Endothelial cell of umbilical vein (primary cell): ENCODE results near the gene ORAI3. TPM values are rescaled to one million over a fixed set of nuclear protein-coding genes. Genes with fewer than 3 reads are reported as not detected.

Experiments
- BruUV-seq: library from RNA; stranded (reverse); fragments of 400-500 nt; replicated peaks from 2 replicates; lab custom pipeline; 2021; lab: Mats Ljungman, UMichigan
- CTCF ChIA-PET: fragments of 300-600, 350-600 bp; sonication (Branson Sonifier 250); formaldehyde crosslinking; loops from one replicate; lab custom pipeline; 2021; ENCODE audit warnings: antibody characterized with exemption, inconsistent platforms; lab: Charles Lee
- POLR2A ChIA-PET: fragments of 300-600, 350-600 bp; sonication (Branson Sonifier 250); formaldehyde crosslinking; loops from one replicate; lab custom pipeline; 2021; ENCODE audit warnings: antibody characterized with exemption, inconsistent platforms; lab: Charles Lee
- DNase-seq: peaks from one replicate; pipeline ENCODE4 v3.0.0-alpha.2; 2011; ENCODE audit warnings: low read depth, low spot score
- FAIRE-seq: peaks from 2 replicates; lab custom pipeline; 2011; peaks lifted over from hg19 to GRCh38; lab: Jason Lieb, UNC
- H2AFZ ChIP-seq: 2 replicates; pipeline ENCODE4 v1.6.0; 2012; ENCODE audit warnings: low read depth, low read length, control low read depth, inconsistent platforms
- H3K27ac ChIP-seq: 2 replicates; pipeline ENCODE4 v1.5.1; 2011; ENCODE audit warnings: low read depth, mild to moderate bottlenecking, control low read depth, low read length, moderate library complexity; ENCODE audit not compliant: insufficient read depth
- H3K27me3 ChIP-seq, 2 experiments: 2 replicates each; pipeline versions ENCODE4 v1.6.0 to v1.6.1; 2011; ENCODE audit warnings: low read length in 2 of 2, mixed read lengths in 1 of 2; ENCODE audit not compliant: control insufficient read depth in 2 of 2, insufficient read depth in 2 of 2
- H3K36me3 ChIP-seq, 2 experiments: 2 replicates in 1 of 2; 3 replicates in 1 of 2; pipeline ENCODE4 v1.5.1; 2011; ENCODE audit warnings: low read length in 2 of 2, mild to moderate bottlenecking in 1 of 2, moderate library complexity in 1 of 2; ENCODE audit not compliant: control insufficient read depth in 2 of 2, insufficient read depth in 2 of 2; ENCODE audit errors: extremely low read depth in 1 of 2
- H3K4me1 ChIP-seq: 3 replicates; pipeline ENCODE4 v1.5.1; 2011; ENCODE audit warnings: mild to moderate bottlenecking, low read length; ENCODE audit not compliant: control insufficient read depth, insufficient read depth; ENCODE audit errors: extremely low read depth
- H3K4me2 ChIP-seq: 2 replicates; pipeline ENCODE4 v1.6.1; 2011; ENCODE audit warnings: low read length, control low read depth, mixed read lengths; ENCODE audit not compliant: insufficient read depth
- H3K4me3 ChIP-seq, 3 experiments: fragments of 200-600 bp in 1 of 3; sonication (generic), shearing (Covaris generic) in 1 of 3; replicated peaks in 1 of 3; 2 replicates each; pipeline ENCODE4 v1.5.1; 2011 to 2016; ENCODE audit warnings: control low read depth in 3 of 3, low read length in 3 of 3, mild to moderate bottlenecking in 2 of 3, inconsistent platforms in 1 of 3, low read depth in 1 of 3, moderate library complexity in 1 of 3; ENCODE audit not compliant: insufficient read depth in 1 of 3
- H3K79me2 ChIP-seq: 2 replicates; pipeline ENCODE4 v1.6.0; 2012; ENCODE audit warnings: low read length, inconsistent platforms; ENCODE audit not compliant: control insufficient read depth, insufficient read depth
- H3K9ac ChIP-seq: replicated peaks from 2 replicates; pipeline ENCODE3; 2011; ENCODE audit warnings: low read length, control low read depth; ENCODE audit not compliant: insufficient read depth; ENCODE audit errors: extremely low read depth
- H3K9me1 ChIP-seq: replicated peaks from 3 replicates; pipeline ENCODE4 v1.6.0; 2011; ENCODE audit warnings: mild to moderate bottlenecking, low read length; ENCODE audit not compliant: control insufficient read depth, insufficient read depth; ENCODE audit errors: extremely low read depth
- H3K9me3 ChIP-seq: replicated peaks from 2 replicates; pipeline ENCODE4 v1.5.1; 2012; ENCODE audit warnings: low read length, inconsistent platforms; ENCODE audit not compliant: control insufficient read depth, insufficient read depth
- H4K20me1 ChIP-seq: replicated peaks from 2 replicates; pipeline ENCODE3; 2011; ENCODE audit warnings: mild to moderate bottlenecking, low read length; ENCODE audit not compliant: control insufficient read depth, insufficient read depth; ENCODE audit errors: extremely low read depth
- EZH2 ChIP-seq: IDR thresholded peaks from 2 replicates; pipeline ENCODE4 v1.6.1; 2012; ENCODE audit warnings: borderline replicate concordance, low read depth, mild to moderate bottlenecking, moderate library complexity, low read length, inconsistent platforms; ENCODE audit not compliant: severe bottlenecking
- FOS ChIP-seq: IDR thresholded peaks from 2 replicates; pipeline ENCODE4 v1.6.1; 2011; ENCODE audit warnings: mild to moderate bottlenecking, low read length, moderate library complexity, borderline replicate concordance; ENCODE audit not compliant: insufficient read depth
- GATA2 ChIP-seq: IDR thresholded peaks from 2 replicates; pipeline ENCODE4 v1.7.0; 2011; ENCODE audit warnings: low read depth, mild to moderate bottlenecking, moderate library complexity, mixed read lengths, low read length; ENCODE audit not compliant: insufficient read length, insufficient read depth
- JUN ChIP-seq: IDR thresholded peaks from 2 replicates; pipeline ENCODE4 v1.6.1; 2011; ENCODE audit warnings: borderline replicate concordance, low read depth; ENCODE audit not compliant: insufficient read length, insufficient read depth
- MYC ChIP-seq: IDR thresholded peaks from one replicate; pipeline ENCODE4 v1.6.1; 2011; ENCODE audit warnings: mild to moderate bottlenecking, low read depth, low read length
- POLR2A ChIP-seq: IDR thresholded peaks from 2 replicates; pipeline ENCODE4 v1.6.1; 2012; ENCODE audit warnings: low read depth, mild to moderate bottlenecking, control low read depth, low read length
- POLR2AphosphoS5 ChIP-seq: IDR thresholded peaks from 2 replicates; pipeline ENCODE4 v1.6.1; 2012; ENCODE audit warnings: low read depth, mild to moderate bottlenecking, control low read depth, low read length, moderate library complexity; ENCODE audit not compliant: insufficient read depth
- dilution Hi-C: fragments of 300-500 bp; cut with MboI; formaldehyde crosslinking; loops from one replicate; pipeline ENCODE4 v1.15.0; 2019; ENCODE audit warnings: low sequenced_read_pairs; ENCODE audit not compliant: extremely low pct_ligation_motif_present
- intact Hi-C: fragments of 100-400 bp; cut with micrococcal nuclease; formaldehyde crosslinking; loops from one replicate; pipeline ENCODE4 v1.10.0; 2022
- polyA plus RNA-seq, 4 experiments: library from polyadenylated mRNA; depleted of rRNA in 3 of 4; stranded (reverse) in 3 of 4; unstranded in 1 of 4; fragments of >200 nt; gene quantifications; 2 replicates each; pipeline versions ENCODE4 v1.2.1 to v1.2.3, GENCODE V29; 2011 to 2012; ENCODE audit warnings: missing spikeins in 1 of 4
- total RNA-seq: library from RNA; stranded (reverse); gene quantifications from 2 replicates; pipeline ENCODE4 v1.2.3, GENCODE V29; 2021
- TF ChIP-seq, protein P1 (sequence below), 2 donors: IDR thresholded peaks; 1 replicate in 1 of 2; 2 replicates in 1 of 2; pipeline ENCODE4 v1.5.1; 2011; ENCODE audit warnings: low read length in 2 of 2, mild to moderate bottlenecking in 2 of 2, moderate library complexity in 2 of 2, control low read depth in 1 of 2, inconsistent platforms in 1 of 2, low read depth in 1 of 2; ENCODE audit not compliant: insufficient read depth in 1 of 2; ENCODE audit errors: extremely low read depth in 1 of 2
- TF ChIP-seq, protein P2 (sequence below): IDR thresholded peaks from 2 replicates; pipeline ENCODE4 v1.6.1; 2011; ENCODE audit not compliant: insufficient read depth, insufficient read length

ORAI3 gene
- total and polyA plus RNA-seq, 2 donors (not counting 3 experiments of a cell fraction or from before 2014, with no cell fraction given): 17.6 to 25.4 TPM

DNA sequence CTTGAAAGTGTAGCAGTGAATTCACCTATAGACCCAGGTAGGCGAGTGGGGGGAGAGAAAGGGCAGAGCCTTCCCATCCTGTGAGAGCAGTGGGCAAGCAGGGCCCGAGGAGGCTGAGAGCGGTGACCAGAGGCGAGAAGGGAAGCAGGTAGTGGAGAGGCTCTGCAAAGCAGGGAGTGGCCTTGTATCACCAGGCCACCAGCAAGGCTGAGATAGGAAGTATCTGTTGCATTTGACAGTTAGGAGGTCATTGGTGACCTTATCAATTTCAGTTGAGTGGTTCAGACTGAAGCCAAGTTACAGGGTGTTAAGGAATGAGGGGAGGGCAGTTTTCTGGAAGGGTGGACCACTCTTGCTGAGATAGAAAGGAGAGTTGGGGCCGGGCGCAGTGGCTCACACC lies 25.5 kb downstream of the ORAI3 start:
- H3K36me3 ChIP-seq: peaks cover 26 to 53% of the 10 kb centered on the region in 2 experiments
- no peaks in the 10 kb centered on the region for H3K9me1 ChIP-seq
- intact Hi-C loops (no loop called here), dilution Hi-C loops (no loop called here)
- no peaks in the 10 kb centered on the region for H4K20me1 ChIP-seq
- no peak overlapping the region for H3K4me3 ChIP-seq
- CTCF ChIA-PET: no interaction called here
- BruUV-seq: no TSS peak
- H3K27me3 ChIP-seq: no peaks in the 10 kb centered on the region
- TF ChIP-seq JUN: no peak
- TF ChIP-seq FOS: no peak
- TF ChIP-seq POLR2A: no peak
- TF ChIP-seq EZH2: no peak
- TF ChIP-seq, protein P1, sequence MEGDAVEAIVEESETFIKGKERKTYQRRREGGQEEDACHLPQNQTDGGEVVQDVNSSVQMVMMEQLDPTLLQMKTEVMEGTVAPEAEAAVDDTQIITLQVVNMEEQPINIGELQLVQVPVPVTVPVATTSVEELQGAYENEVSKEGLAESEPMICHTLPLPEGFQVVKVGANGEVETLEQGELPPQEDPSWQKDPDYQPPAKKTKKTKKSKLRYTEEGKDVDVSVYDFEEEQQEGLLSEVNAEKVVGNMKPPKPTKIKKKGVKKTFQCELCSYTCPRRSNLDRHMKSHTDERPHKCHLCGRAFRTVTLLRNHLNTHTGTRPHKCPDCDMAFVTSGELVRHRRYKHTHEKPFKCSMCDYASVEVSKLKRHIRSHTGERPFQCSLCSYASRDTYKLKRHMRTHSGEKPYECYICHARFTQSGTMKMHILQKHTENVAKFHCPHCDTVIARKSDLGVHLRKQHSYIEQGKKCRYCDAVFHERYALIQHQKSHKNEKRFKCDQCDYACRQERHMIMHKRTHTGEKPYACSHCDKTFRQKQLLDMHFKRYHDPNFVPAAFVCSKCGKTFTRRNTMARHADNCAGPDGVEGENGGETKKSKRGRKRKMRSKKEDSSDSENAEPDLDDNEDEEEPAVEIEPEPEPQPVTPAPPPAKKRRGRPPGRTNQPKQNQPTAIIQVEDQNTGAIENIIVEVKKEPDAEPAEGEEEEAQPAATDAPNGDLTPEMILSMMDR (IDR thresholded peaks at IDR 0.05; ENCODE audit: extremely low read depth in 1 of 2, insufficient read depth in 1 of 2, low read depth in 1 of 2, low read length in 2 of 2): no peak
- no peak for TF ChIP-seq GATA2
- no peak for TF ChIP-seq MYC
- TF ChIP-seq, protein P2, sequence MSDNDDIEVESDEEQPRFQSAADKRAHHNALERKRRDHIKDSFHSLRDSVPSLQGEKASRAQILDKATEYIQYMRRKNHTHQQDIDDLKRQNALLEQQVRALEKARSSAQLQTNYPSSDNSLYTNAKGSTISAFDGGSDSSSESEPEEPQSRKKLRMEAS: no peak
- no peak for TF ChIP-seq POLR2AphosphoS5
- no peak overlapping the region for H2AFZ ChIP-seq
- POLR2A ChIA-PET: no interaction called here
- DNase-seq (no peak), FAIRE-seq (no peak)
- no peak overlapping the region for H3K9ac ChIP-seq
- H3K4me2 ChIP-seq: no peak overlapping the region
- no peaks in the 10 kb centered on the region for H3K4me1 ChIP-seq
- H3K27ac ChIP-seq: no peak overlapping the region
- no peaks in the 10 kb centered on the region for H3K79me2 ChIP-seq
- H3K9me3 ChIP-seq: no peaks in the 10 kb centered on the region
